AG09319 (cell line): ENCODE measurements around the gene CADM1.

ENCODE experiments used
- DNase-seq: peaks from one replicate; pipeline ENCODE4 v3.0.0-alpha.2; 2010; ENCODE audit warnings: low read depth; ENCODE audit errors: extremely low read depth
- TF ChIP-seq, protein P1 (sequence below): IDR thresholded peaks from 2 replicates; pipeline ENCODE4 v1.5.1; 2011; ENCODE audit warnings: low read depth, mild to moderate bottlenecking, inconsistent platforms, low read length, moderate library complexity

CADM1 gene

GRCh38 chr11:115208808-115209259 is 295.4 kb downstream of the CADM1 start:
- DNase-seq = no peak
- TF ChIP-seq, protein P1, sequence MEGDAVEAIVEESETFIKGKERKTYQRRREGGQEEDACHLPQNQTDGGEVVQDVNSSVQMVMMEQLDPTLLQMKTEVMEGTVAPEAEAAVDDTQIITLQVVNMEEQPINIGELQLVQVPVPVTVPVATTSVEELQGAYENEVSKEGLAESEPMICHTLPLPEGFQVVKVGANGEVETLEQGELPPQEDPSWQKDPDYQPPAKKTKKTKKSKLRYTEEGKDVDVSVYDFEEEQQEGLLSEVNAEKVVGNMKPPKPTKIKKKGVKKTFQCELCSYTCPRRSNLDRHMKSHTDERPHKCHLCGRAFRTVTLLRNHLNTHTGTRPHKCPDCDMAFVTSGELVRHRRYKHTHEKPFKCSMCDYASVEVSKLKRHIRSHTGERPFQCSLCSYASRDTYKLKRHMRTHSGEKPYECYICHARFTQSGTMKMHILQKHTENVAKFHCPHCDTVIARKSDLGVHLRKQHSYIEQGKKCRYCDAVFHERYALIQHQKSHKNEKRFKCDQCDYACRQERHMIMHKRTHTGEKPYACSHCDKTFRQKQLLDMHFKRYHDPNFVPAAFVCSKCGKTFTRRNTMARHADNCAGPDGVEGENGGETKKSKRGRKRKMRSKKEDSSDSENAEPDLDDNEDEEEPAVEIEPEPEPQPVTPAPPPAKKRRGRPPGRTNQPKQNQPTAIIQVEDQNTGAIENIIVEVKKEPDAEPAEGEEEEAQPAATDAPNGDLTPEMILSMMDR = no peak

DNA sequence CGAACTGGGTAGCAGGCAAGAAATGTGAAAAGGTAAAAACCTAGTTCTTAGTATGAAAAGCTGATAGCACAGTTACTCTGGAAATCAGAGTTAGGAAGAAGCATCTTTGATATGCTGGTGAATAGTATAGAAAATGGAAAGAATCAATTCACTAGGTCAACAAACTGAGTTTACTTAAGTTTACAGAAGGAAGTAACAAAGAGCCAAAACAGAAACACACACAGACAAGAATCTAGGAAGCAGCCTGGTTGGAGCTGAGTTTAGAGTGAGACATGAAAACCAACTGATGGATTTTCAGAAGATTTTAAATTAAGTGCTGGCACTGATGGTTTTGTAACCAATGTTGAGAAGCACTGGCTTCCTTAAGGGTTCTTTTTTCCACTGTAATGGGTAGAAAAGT is 296.3 kb downstream of the CADM1 start:
- TF ChIP-seq, protein P1 = no peak
- DNase-seq = no peak

DNA sequence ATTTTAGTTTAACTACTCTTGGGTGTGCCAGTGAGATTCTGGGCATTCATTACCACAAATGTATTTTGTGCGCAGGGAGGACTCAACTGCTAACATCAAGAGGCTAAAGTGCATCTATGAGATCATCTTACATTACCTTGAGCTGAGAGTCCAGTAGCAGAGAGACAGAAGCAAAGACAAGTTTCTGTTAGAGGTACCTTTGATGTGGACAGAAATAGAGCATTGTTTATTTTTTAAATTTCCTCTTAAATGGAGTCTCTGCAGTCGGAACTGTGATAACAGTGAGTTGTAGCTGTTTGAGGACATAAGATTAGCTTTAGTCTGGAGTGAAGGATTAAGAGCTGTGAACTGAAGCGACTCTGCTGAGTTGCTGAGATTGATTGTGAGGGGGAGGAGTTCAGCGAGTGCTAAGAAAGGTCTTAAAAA is 297.0 kb downstream of the CADM1 start:
- DNase-seq = no peak
- TF ChIP-seq, protein P1 = no peak

GRCh38 chr11:115206365-115207022 is 297.7 kb downstream of the CADM1 start:
- TF ChIP-seq, protein P1 = no peak
- DNase-seq = no peak

DNA sequence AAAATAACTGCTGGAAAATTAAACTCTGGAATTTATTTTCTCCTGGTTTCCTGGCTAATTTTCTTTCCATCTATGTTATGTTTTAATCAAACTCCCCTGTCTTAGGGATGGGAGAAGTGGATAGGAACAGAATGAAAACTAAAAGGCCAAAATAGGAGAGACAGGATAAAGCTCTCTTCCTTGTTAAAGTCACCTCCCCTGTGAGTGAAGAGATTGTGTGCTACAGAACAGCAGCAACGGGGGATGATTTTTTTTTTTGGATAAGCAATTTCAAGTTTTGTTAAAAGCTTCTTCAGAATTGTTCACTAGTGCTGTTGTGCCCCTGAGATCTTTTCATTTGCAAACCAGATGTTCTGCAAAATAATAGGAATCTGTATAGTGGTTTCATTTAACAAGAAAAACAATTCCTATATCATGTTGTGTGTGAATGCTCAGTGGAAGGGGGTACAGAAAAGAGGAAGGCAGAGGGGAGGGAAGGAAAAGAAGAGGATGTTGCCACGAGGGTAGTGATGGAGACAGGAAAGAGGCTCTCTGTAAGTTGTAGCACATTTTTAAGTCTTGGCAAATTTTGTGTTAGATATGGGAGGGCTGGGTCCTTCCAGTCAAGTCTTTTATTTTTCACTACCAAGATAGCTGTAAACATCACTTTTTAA is 301.2 kb downstream of the CADM1 start:
- TF ChIP-seq, protein P1 = no peak
- DNase-seq = no peak

DNA sequence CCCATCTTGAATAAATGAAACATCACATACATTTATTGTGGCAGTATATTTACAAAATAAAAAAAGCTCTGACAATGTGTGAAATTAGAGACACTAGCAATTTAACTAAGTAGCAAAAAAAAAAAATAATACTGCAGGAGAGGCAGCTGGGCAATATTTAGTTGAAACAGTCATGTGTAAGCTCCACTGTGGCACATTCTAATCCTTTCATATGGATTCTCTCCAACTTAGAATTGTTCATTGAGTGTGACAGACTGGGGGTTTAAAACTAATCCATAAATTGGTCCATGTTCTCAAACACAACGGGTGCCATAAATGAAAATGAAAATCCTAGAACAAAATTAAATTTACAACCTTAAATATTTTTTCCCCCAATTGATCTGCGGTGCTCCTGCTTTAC is 302.1 kb downstream of the CADM1 start:
- TF ChIP-seq, protein P1 = no peak
- no peak for DNase-seq

DNA sequence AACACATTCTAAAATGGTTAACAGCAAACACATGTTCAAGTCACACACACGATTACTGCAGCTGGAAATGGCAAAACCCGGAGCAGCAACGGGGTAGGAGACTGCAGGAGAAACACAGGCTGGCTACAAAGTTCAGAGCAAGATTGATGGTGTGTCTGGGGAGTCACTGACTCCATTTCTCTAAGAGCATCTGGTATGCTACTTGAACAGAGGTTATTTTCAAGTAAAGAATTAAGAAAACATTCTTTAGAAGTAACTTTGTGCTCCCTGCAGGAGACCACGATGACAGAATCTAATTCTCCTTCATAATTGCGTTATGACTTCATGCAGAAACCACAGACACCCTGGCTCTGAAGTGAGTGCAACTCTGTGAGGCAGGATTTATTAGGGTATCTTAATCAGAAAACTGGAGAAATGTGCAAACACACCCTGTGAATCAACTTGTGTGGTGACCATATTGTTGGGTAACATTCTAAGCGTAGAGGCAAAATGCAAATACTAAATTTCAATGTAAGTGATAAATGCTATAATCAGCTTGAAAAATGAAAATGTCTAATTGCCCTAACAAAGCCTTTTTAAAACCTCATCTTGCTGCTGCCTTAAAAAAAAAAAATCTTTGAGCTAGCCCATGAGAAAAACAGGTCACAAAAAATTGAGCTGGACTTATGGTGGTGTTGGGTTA is 303.0 kb downstream of the CADM1 start:
- DNase-seq = no peak
- TF ChIP-seq, protein P1 = no peak
